OCI-LY7 (cell line): ENCODE data around the gene TULP4. TPM values are rescaled to one million over a fixed set of nuclear protein-coding genes. Genes with fewer than 3 reads are reported as not detected.

Source experiments
- BruUV-seq: library from RNA; stranded (reverse); fragments of 400-500 nt; replicated peaks from 2 replicates; lab custom pipeline; 2021; lab: Mats Ljungman, UMichigan
- CTCF ChIA-PET: fragments of 300-600 bp; sonication (Branson Sonifier 250); formaldehyde crosslinking; loops from one replicate; lab custom pipeline; 2022; ENCODE audit warnings: antibody characterized with exemption; ENCODE audit not compliant: unreplicated experiment; lab: Charles Lee
- POLR2A ChIA-PET: fragments of 300-600 bp; sonication (Branson Sonifier 250); formaldehyde crosslinking; loops from one replicate; lab custom pipeline; 2022; ENCODE audit warnings: antibody characterized with exemption; lab: Charles Lee
- DNase-seq: peaks from one replicate; pipeline ENCODE4 v3.0.0-alpha.2; 2015; ENCODE audit warnings: low spot score
- H2AFZ ChIP-seq: fragments of 200-600 bp; sonication (generic), shearing (Covaris generic); 2 replicates; pipeline ENCODE4 v1.6.1; 2014; ENCODE audit warnings: mild to moderate bottlenecking, antibody characterized with exemption, low read length, moderate library complexity
- H3K27ac ChIP-seq: fragments of 200-600 bp; sonication (generic); 2 replicates; pipeline ENCODE4 v1.5.1; 2014; ENCODE audit warnings: mixed run types, low read depth, mild to moderate bottlenecking, moderate library complexity, low read length, inconsistent platforms; ENCODE audit not compliant: poor library complexity, severe bottlenecking
- H3K36me3 ChIP-seq: fragments of 200-600 bp; sonication (generic); 2 replicates; pipeline ENCODE4 v1.6.1; 2014; ENCODE audit warnings: mild to moderate bottlenecking, antibody characterized with exemption, low read length, moderate library complexity, mixed read lengths; ENCODE audit not compliant: insufficient read depth
- H3K4me1 ChIP-seq: fragments of 200-600 bp; sonication (generic); 2 replicates; pipeline ENCODE4 v1.5.1; 2014; ENCODE audit warnings: mild to moderate bottlenecking, low read length; ENCODE audit not compliant: insufficient read depth, poor library complexity, severe bottlenecking
- H3K4me2 ChIP-seq: fragments of 200-600 bp; sonication (generic); 2 replicates; pipeline ENCODE4 v1.6.1; 2014; ENCODE audit warnings: mild to moderate bottlenecking, low read length
- H3K4me3 ChIP-seq: fragments of 200-600 bp; sonication (generic); 2 replicates; pipeline ENCODE4 v1.5.1; 2014; ENCODE audit warnings: mild to moderate bottlenecking, low read depth, low read length; ENCODE audit not compliant: poor library complexity, severe bottlenecking
- H3K79me2 ChIP-seq: fragments of 200-600 bp; sonication (generic); 2 replicates; pipeline ENCODE4 v1.6.1; 2016; ENCODE audit warnings: low read depth, mild to moderate bottlenecking, low read length, moderate library complexity, mixed read lengths; ENCODE audit not compliant: insufficient read depth
- H3K9me2 ChIP-seq: fragments of 200-600 bp; sonication (generic); 2 replicates; pipeline ENCODE4 v1.6.1; 2016; ENCODE audit warnings: mild to moderate bottlenecking, low read length, mixed read lengths; ENCODE audit not compliant: insufficient read depth
- H3K9me3 ChIP-seq: fragments of 200-600 bp; sonication (generic); 2 replicates; pipeline ENCODE4 v1.6.1; 2014; ENCODE audit warnings: mild to moderate bottlenecking, mixed run types, low read length, mixed read lengths
- H4K20me1 ChIP-seq: fragments of 200-600 bp; sonication (generic); 2 replicates; pipeline ENCODE4 v1.6.1; 2014; ENCODE audit warnings: mild to moderate bottlenecking, antibody characterized with exemption, low read length, moderate library complexity, mixed read lengths; ENCODE audit not compliant: insufficient read depth
- CTCF ChIP-seq: fragments of 200-600 bp; sonication (generic); conservative IDR thresholded peaks from 2 replicates; pipeline ENCODE4 v1.5.1; 2014; ENCODE audit warnings: mild to moderate bottlenecking, antibody characterized with exemption, low read length, moderate library complexity, mixed read lengths
- EZH2phosphoT487 ChIP-seq: fragments of 200-600 bp; sonication (generic); IDR thresholded peaks from 2 replicates; pipeline ENCODE4 v1.6.1; 2018; ENCODE audit warnings: low read depth, borderline replicate concordance, mild to moderate bottlenecking, mixed run types, antibody characterized with exemption, low read length, moderate library complexity, mixed read lengths
- intact Hi-C: fragments of 100-400 bp; cut with micrococcal nuclease; formaldehyde crosslinking; loops from one replicate; pipeline ENCODE4 v1.10.0; 2022; ENCODE audit not compliant: unreplicated experiment
- total RNA-seq, 2 experiments: library from RNA; depleted of rRNA in 1 of 2; stranded (reverse); fragments of >200 nt in 1 of 2; shearing (Covaris generic) in 1 of 2; gene quantifications; 2 replicates each; pipeline ENCODE4 v1.2.3, GENCODE V29; 2014 to 2022

Gene TULP4
- total RNA-seq, 2 experiments from 2014 or later: 62.1 to 64.8 TPM

GRCh38 chr6:158269657-158270056 lies 42.6 kb upstream of the TULP4 start:
- Histone ChIP-seq H3K27ac (no peak overlapping the region), H4K20me1 (no peaks in the 10 kb centered on the region; the same call in 1 of the 2 replicates), H3K4me2 (no peak overlapping the region), H3K36me3 (peaks cover 25% of the 10 kb centered on the region), H3K9me2 (no peaks in the 10 kb centered on the region), H3K9me3 (no peaks in the 10 kb centered on the region), H2AFZ (no peak overlapping the region), H3K79me2 (no peaks in the 10 kb centered on the region; the same call in 1 of the 2 replicates), H3K4me1 (peaks cover 10% of the 10 kb centered on the region), H3K4me3 (no peak overlapping the region)
- ChIA-PET CTCF (no interaction called here), POLR2A (no interaction called here)
- DNase-seq: no peak
- BruUV-seq: no TSS peak
- intact Hi-C loops: no loop called here
- TF ChIP-seq CTCF (no peak), EZH2phosphoT487 (no peak)

GRCh38 chr6:158270389-158271127 lies 41.7 kb upstream of the TULP4 start:
- H3K4me2 ChIP-seq: no peak overlapping the region
- POLR2A ChIA-PET: interaction anchor here (0.6 to 1.1 kb wide), 3 partner anchors 9 to 84 kb away, joined by 3 to 4 read pairs (median 3); no protein-coding TSS in a partner anchor

More at GRCh38 chr6:158270389-158271127, 41.7 kb upstream of the TULP4 start:
- Histone ChIP-seq H2AFZ (no peak overlapping the region), H3K4me3 (no peak overlapping the region), H4K20me1 (no peaks in the 10 kb centered on the region; the same call in 1 of the 2 replicates), H3K9me2 (no peaks in the 10 kb centered on the region), H3K79me2 (no peaks in the 10 kb centered on the region; the same call in 1 of the 2 replicates), H3K9me3 (no peaks in the 10 kb centered on the region), H3K27ac (no peak overlapping the region), H3K36me3 (peaks cover 25% of the 10 kb centered on the region), H3K4me1 (peaks cover 10% of the 10 kb centered on the region)
- CTCF ChIA-PET: no interaction called here
- TF ChIP-seq CTCF (no peak), EZH2phosphoT487 (no peak)
- intact Hi-C loops: no loop called here
- no TSS peak for BruUV-seq
- no peak for DNase-seq
